ENCODE measurements around the gene AKNA.

AKNA gene

GRCh38 chr9:114392749-114393112, 4.9 kb upstream of the AKNA start:
- peaks cover 38% of the 10 kb centered on the region for H3K36me3 Mint-ChIP-seq (ENCODE audit: low read depth)
- peaks cover 88% of the 10 kb centered on the region for H3K4me1 Mint-ChIP-seq (ENCODE audit: low read depth)
- H3K27me3 Mint-ChIP-seq = no peaks in the 10 kb centered on the region
- peak overlapping the region; percentile 39 for H3K4me3 Mint-ChIP-seq
- peak overlapping the region; percentile 74 for H3K27ac Mint-ChIP-seq
- no peaks in the 10 kb centered on the region for H3K9me3 Mint-ChIP-seq

GRCh38 chr9:114390952-114391351, 3.2 kb upstream of the AKNA start:
- Mint-ChIP-seq H3K4me3 (peak overlapping the region; percentile 89), H3K27ac (peak overlapping the region; percentile 98), H3K36me3 (ENCODE audit: low read depth) (peaks cover 52% of the 10 kb centered on the region)

GRCh38 chr9:114389612-114390368, 2.0 kb upstream of the AKNA start:
- Mint-ChIP-seq H3K36me3 (ENCODE audit: low read depth) (peaks cover 54% of the 10 kb centered on the region), H3K27ac (peak overlapping the region; percentile 98), H3K4me1 (ENCODE audit: low read depth) (peaks cover 63% of the 10 kb centered on the region), H3K9me3 (no peaks in the 10 kb centered on the region), H3K27me3 (no peaks in the 10 kb centered on the region), H3K4me3 (peak overlapping the region; percentile 89)

More at GRCh38 chr9:114390952-114391351, 3.2 kb upstream of the AKNA start:
- H3K9me3 Mint-ChIP-seq = no peaks in the 10 kb centered on the region
- H3K4me1 Mint-ChIP-seq (ENCODE audit: low read depth) = peaks cover 70% of the 10 kb centered on the region
- no peaks in the 10 kb centered on the region for H3K27me3 Mint-ChIP-seq

- no peaks in the 10 kb centered on the region for H3K27me3 Mint-ChIP-seq
- H3K4me3 Mint-ChIP-seq = peak overlapping the region; percentile 89
- no peaks in the 10 kb centered on the region for H3K9me3 Mint-ChIP-seq
- peaks cover 63% of the 10 kb centered on the region for H3K36me3 Mint-ChIP-seq (ENCODE audit: low read depth)
- H3K4me1 Mint-ChIP-seq (ENCODE audit: low read depth) = peaks cover 62% of the 10 kb centered on the region
- H3K27ac Mint-ChIP-seq = peak overlapping the region; percentile 98
Measured at GRCh38 chr9:114388764-114389375, 1.1 kb upstream of the AKNA start.

- Mint-ChIP-seq H3K4me1 (ENCODE audit: low read depth) (peaks cover 62% of the 10 kb centered on the region), H3K36me3 (ENCODE audit: low read depth) (peaks cover 67% of the 10 kb centered on the region), H3K27me3 (no peaks in the 10 kb centered on the region), H3K27ac (peak overlapping the region; percentile 98), H3K4me3 (peak overlapping the region; percentile 89), H3K9me3 (no peaks in the 10 kb centered on the region)
Measured at GRCh38 chr9:114388357-114388682, 538 bp upstream of the AKNA start.

GRCh38 chr9:114386886-114387679, 699 bp downstream of the AKNA start:
- Mint-ChIP-seq H3K4me1 (ENCODE audit: low read depth) (peaks cover 66% of the 10 kb centered on the region), H3K9me3 (no peaks in the 10 kb centered on the region), H3K27me3 (no peaks in the 10 kb centered on the region), H3K27ac (peak overlapping the region; percentile 98), H3K36me3 (ENCODE audit: low read depth) (peaks cover 69% of the 10 kb centered on the region), H3K4me3 (peak overlapping the region; percentile 89)

- H3K4me3 Mint-ChIP-seq = peak overlapping the region; percentile 89
- no peaks in the 10 kb centered on the region for H3K9me3 Mint-ChIP-seq
- H3K27me3 Mint-ChIP-seq = no peaks in the 10 kb centered on the region
- peaks cover 75% of the 10 kb centered on the region for H3K36me3 Mint-ChIP-seq (ENCODE audit: low read depth)
- H3K4me1 Mint-ChIP-seq (ENCODE audit: low read depth) = peaks cover 68% of the 10 kb centered on the region
- peak overlapping the region; percentile 98 for H3K27ac Mint-ChIP-seq
Measured at GRCh38 chr9:114386361-114386885, 1.4 kb downstream of the AKNA start.

GRCh38 chr9:114385397-114386181, 2.2 kb downstream of the AKNA start:
- Mint-ChIP-seq H3K27ac (peak overlapping the region; percentile 98), H3K4me3 (peak overlapping the region; percentile 89), H3K9me3 (no peaks in the 10 kb centered on the region), H3K4me1 (ENCODE audit: low read depth) (peaks cover 68% of the 10 kb centered on the region), H3K27me3 (no peaks in the 10 kb centered on the region), H3K36me3 (ENCODE audit: low read depth) (peaks cover 74% of the 10 kb centered on the region)

- no peaks in the 10 kb centered on the region for H3K27me3 Mint-ChIP-seq
- peak overlapping the region; percentile 98 for H3K27ac Mint-ChIP-seq
- H3K4me1 Mint-ChIP-seq (ENCODE audit: low read depth) = peaks cover 67% of the 10 kb centered on the region
- no peaks in the 10 kb centered on the region for H3K9me3 Mint-ChIP-seq
- H3K4me3 Mint-ChIP-seq = peak overlapping the region; percentile 89
- peaks cover 72% of the 10 kb centered on the region for H3K36me3 Mint-ChIP-seq (ENCODE audit: low read depth)
Measured at GRCh38 chr9:114384836-114385396, 2.9 kb downstream of the AKNA start.

GRCh38 chr9:114384341-114384740, 3.4 kb downstream of the AKNA start:
- H3K4me3 Mint-ChIP-seq = peak overlapping the region; percentile 89
- H3K27ac Mint-ChIP-seq = peak overlapping the region; percentile 98
- H3K27me3 Mint-ChIP-seq = no peaks in the 10 kb centered on the region
- H3K9me3 Mint-ChIP-seq = no peaks in the 10 kb centered on the region
- peaks cover 75% of the 10 kb centered on the region for H3K36me3 Mint-ChIP-seq (ENCODE audit: low read depth)
- peaks cover 67% of the 10 kb centered on the region for H3K4me1 Mint-ChIP-seq (ENCODE audit: low read depth)

- Mint-ChIP-seq H3K4me1 (ENCODE audit: low read depth) (peaks cover 67% of the 10 kb centered on the region), H3K9me3 (no peaks in the 10 kb centered on the region), H3K27ac (peak overlapping the region; percentile 98), H3K27me3 (no peaks in the 10 kb centered on the region), H3K4me3 (peak overlapping the region; percentile 89), H3K36me3 (ENCODE audit: low read depth) (peaks cover 75% of the 10 kb centered on the region)
Measured at GRCh38 chr9:114383521-114384231, 4.1 kb downstream of the AKNA start.

GRCh38 chr9:114382699-114383520, 4.9 kb downstream of the AKNA start:
- Mint-ChIP-seq H3K36me3 (ENCODE audit: low read depth) (peaks cover 78% of the 10 kb centered on the region), H3K9me3 (no peaks in the 10 kb centered on the region), H3K27ac (peak overlapping the region; percentile 98), H3K27me3 (no peaks in the 10 kb centered on the region), H3K4me3 (peak overlapping the region; percentile 89), H3K4me1 (ENCODE audit: low read depth) (peaks cover 71% of the 10 kb centered on the region)

- no peaks in the 10 kb centered on the region for H3K27me3 Mint-ChIP-seq
- H3K4me1 Mint-ChIP-seq (ENCODE audit: low read depth) = peaks cover 92% of the 10 kb centered on the region
- H3K36me3 Mint-ChIP-seq (ENCODE audit: low read depth) = peaks cover 81% of the 10 kb centered on the region
- H3K9me3 Mint-ChIP-seq = no peaks in the 10 kb centered on the region
- H3K27ac Mint-ChIP-seq = peak overlapping the region; percentile 90
- no peak overlapping the region for H3K4me3 Mint-ChIP-seq
Measured at GRCh38 chr9:114378883-114379282, 8.9 kb downstream of the AKNA start.

Measured in stimulated activated naive CD8-positive, alpha-beta T cell treated with anti-CD3 and anti-CD28 coated beads, Interleukin-15, Interleukin-2, amounts not matched to agents 100 ng/mL and 50 ng/mL, for 24 hours (primary cell).